Caco-2 (cell line): Measurements from ENCODE around the gene BTNL2. TPM values are rescaled to one million over a fixed set of nuclear protein-coding genes. Genes with fewer than 3 reads are reported as not detected.
A peak's percentile ranks its signal among the peaks of the same experiment; 100 is the strongest.

Experiments
- BruUV-seq: library from RNA; stranded (reverse); fragments of 400-500 nt; replicated peaks from 2 replicates; lab custom pipeline; 2021; lab: Mats Ljungman, UMichigan
- CTCF ChIA-PET: fragments of 300-600 bp; sonication (Branson Sonifier 250); formaldehyde crosslinking; loops from one replicate; lab custom pipeline; 2022; ENCODE audit warnings: antibody characterized with exemption; lab: Charles Lee
- POLR2A ChIA-PET: fragments of 300-600 bp; sonication (Branson Sonifier 250); formaldehyde crosslinking; loops from one replicate; lab custom pipeline; 2022; ENCODE audit warnings: antibody characterized with exemption; lab: Charles Lee
- DNase-seq, 2 experiments: peaks; one replicate each; pipeline versions ENCODE4 v3.0.0 to v3.0.0-alpha.2; 2020 to 2022
- H3K27me3 ChIP-seq: replicated peaks from 2 replicates; pipeline ENCODE4 v1.6.0; 2011; ENCODE audit warnings: low read length; ENCODE audit not compliant: control insufficient read depth, insufficient read depth
- H3K36me3 ChIP-seq: 2 replicates; pipeline ENCODE4 v1.5.1; 2011; ENCODE audit warnings: low read length; ENCODE audit not compliant: control insufficient read depth, insufficient read depth
- H3K4me1 ChIP-seq: fragments of 250-450 bp; sonication (Bioruptor Pico); 2 replicates; pipeline ENCODE4 v1.5.1; 2020; ENCODE audit warnings: mild to moderate bottlenecking
- H3K4me3 ChIP-seq: 2 replicates; pipeline ENCODE4 v1.5.1; 2011; ENCODE audit warnings: low read depth, mild to moderate bottlenecking, control low read depth, low read length
- H3K9me3 ChIP-seq: fragments of 250-450 bp; sonication (Bioruptor Pico); 2 replicates; pipeline ENCODE4 v1.5.1; 2020; ENCODE audit warnings: mild to moderate bottlenecking, moderate library complexity
- H3K27ac Mint-ChIP-seq: one replicate; pipeline ENCODE4 v1.8.0; 2022; ENCODE audit warnings: mixed read lengths; ENCODE audit not compliant: unreplicated experiment
- H3K27me3 Mint-ChIP-seq: one replicate; pipeline ENCODE4 v1.8.0; 2022; ENCODE audit warnings: mixed read lengths; ENCODE audit not compliant: insufficient read depth, unreplicated experiment
- H3K36me3 Mint-ChIP-seq: one replicate; pipeline ENCODE4 v1.8.0; 2022; ENCODE audit warnings: mild to moderate bottlenecking, mixed read lengths; ENCODE audit not compliant: insufficient read depth, unreplicated experiment
- H3K4me1 Mint-ChIP-seq: one replicate; pipeline ENCODE4 v1.8.0; 2022; ENCODE audit warnings: low read depth, mixed read lengths; ENCODE audit not compliant: unreplicated experiment
- H3K4me3 Mint-ChIP-seq: one replicate; pipeline ENCODE4 v1.8.0; 2022; ENCODE audit warnings: mild to moderate bottlenecking, moderate library complexity, mixed read lengths; ENCODE audit not compliant: unreplicated experiment
- H3K9me3 Mint-ChIP-seq: one replicate; pipeline ENCODE4 v1.8.0; 2022; ENCODE audit warnings: mixed read lengths; ENCODE audit not compliant: unreplicated experiment
- CTCF ChIP-seq, 2 experiments: fragments of 200-600 bp in 1 of 2; IDR thresholded peaks; 1 replicate in 1 of 2; 2 replicates in 1 of 2; pipeline versions ENCODE4 v1.5.1 to v1.8.0; 2011 to 2022; ENCODE audit warnings: antibody characterized with exemption in 1 of 2, control low read depth in 1 of 2, inconsistent platforms in 1 of 2, low read depth in 1 of 2, low read length in 1 of 2, mild to moderate bottlenecking in 1 of 2, moderate library complexity in 1 of 2; ENCODE audit not compliant: insufficient read depth in 1 of 2, severe bottlenecking in 1 of 2, unreplicated experiment in 1 of 2
- intact Hi-C: fragments of 100-400 bp; cut with micrococcal nuclease; formaldehyde crosslinking; loops from one replicate; pipeline ENCODE4 v1.10.0; 2022; ENCODE audit not compliant: unreplicated experiment
- total RNA-seq: library from RNA; stranded (reverse); gene quantifications from 2 replicates; pipeline ENCODE4 v1.2.3, GENCODE V29; 2022

BTNL2 gene
- total RNA-seq, 1 experiment from 2014 or later: not detected

GRCh38 chr6:32413427-32414047 is 6.6 kb upstream of the BTNL2 start:
- H3K27me3 ChIP-seq: no peaks in the 10 kb centered on the region
- peak; percentile 93 to 94 for TF ChIP-seq CTCF (IDR thresholded peaks at IDR 0.05; ENCODE audit: insufficient read depth in 1 of 2, low read depth in 1 of 2, low read length in 1 of 2, severe bottlenecking in 1 of 2, unreplicated experiment in 1 of 2)
- H3K36me3 Mint-ChIP-seq: no peaks in the 10 kb centered on the region
- no peaks in the 10 kb centered on the region for H3K36me3 ChIP-seq
- no peaks in the 10 kb centered on the region for H3K9me3 ChIP-seq
- ChIA-PET CTCF (interaction anchor here (0.5 to 1.4 kb wide), 2 partner anchors 178 to 218 kb away, joined by 3 read pairs; no protein-coding TSS in a partner anchor), POLR2A (no interaction called here)
- peak; percentile 75 to 85 for DNase-seq
- no peaks in the 10 kb centered on the region for H3K4me1 ChIP-seq
- intact Hi-C loops: loop anchor here (1.0 kb wide), 2 partner anchors 168 to 384 kb away; no protein-coding TSS in a partner anchor
- peaks cover 15% of the 10 kb centered on the region for H3K27me3 Mint-ChIP-seq
- no TSS peak for BruUV-seq
- H3K4me1 Mint-ChIP-seq: peaks cover 16% of the 10 kb centered on the region
- H3K4me3 Mint-ChIP-seq: peak overlapping the region; percentile 33
- H3K27ac Mint-ChIP-seq: no peak overlapping the region
- no peak overlapping the region for H3K4me3 ChIP-seq
- no peaks in the 10 kb centered on the region for H3K9me3 Mint-ChIP-seq

- intact Hi-C loops: no loop called here
- Histone ChIP-seq H3K27me3 (no peaks in the 10 kb centered on the region), H3K4me3 (no peak overlapping the region), H3K4me1 (peaks cover 6% of the 10 kb centered on the region; the same call in 1 of the 2 replicates), H3K36me3 (no peaks in the 10 kb centered on the region), H3K9me3 (no peaks in the 10 kb centered on the region)
- TF ChIP-seq CTCF (IDR thresholded peaks at IDR 0.05; ENCODE audit: insufficient read depth in 1 of 2, low read depth in 1 of 2, low read length in 1 of 2, severe bottlenecking in 1 of 2, unreplicated experiment in 1 of 2): no peak
- POLR2A ChIA-PET: no interaction called here
- BruUV-seq: no TSS peak
- DNase-seq: no peak
- Mint-ChIP-seq H3K36me3 (no peaks in the 10 kb centered on the region), H3K27me3 (peaks cover 15% of the 10 kb centered on the region), H3K9me3 (no peaks in the 10 kb centered on the region), H3K4me3 (no peak overlapping the region), H3K4me1 (peaks cover 16% of the 10 kb centered on the region), H3K27ac (no peak overlapping the region)
- CTCF ChIA-PET: no interaction called here
These were observed 4.8 kb upstream of the BTNL2 start for GRCh38 chr6:32411566-32412327.

- Mint-ChIP-seq H3K36me3 (no peaks in the 10 kb centered on the region), H3K4me1 (peaks cover 16% of the 10 kb centered on the region), H3K9me3 (no peaks in the 10 kb centered on the region), H3K27me3 (peaks cover 15% of the 10 kb centered on the region), H3K27ac (no peak overlapping the region), H3K4me3 (no peak overlapping the region)
- POLR2A ChIA-PET: no interaction called here
- H3K36me3 ChIP-seq: no peaks in the 10 kb centered on the region
- no peaks in the 10 kb centered on the region for H3K9me3 ChIP-seq
- no peak for TF ChIP-seq CTCF (IDR thresholded peaks at IDR 0.05; ENCODE audit: insufficient read depth in 1 of 2, low read depth in 1 of 2, low read length in 1 of 2, severe bottlenecking in 1 of 2, unreplicated experiment in 1 of 2)
- intact Hi-C loops: no loop called here
- H3K4me3 ChIP-seq: no peak overlapping the region
- DNase-seq: no peak
- CTCF ChIA-PET: no interaction called here
- H3K27me3 ChIP-seq: no peaks in the 10 kb centered on the region
- H3K4me1 ChIP-seq: peaks cover 8% of the 10 kb centered on the region; the same call in 1 of the 2 replicates
- no TSS peak for BruUV-seq
These were observed 3.9 kb upstream of the BTNL2 start for GRCh38 chr6:32410906-32411305.
